Measurements from ENCODE around the gene LYG2.
"Not testable (repeated sequence)": the region's sequence is repeated elsewhere in the genome, so short reads cannot be mapped to it uniquely, and the experiment has no call there.

DNA sequence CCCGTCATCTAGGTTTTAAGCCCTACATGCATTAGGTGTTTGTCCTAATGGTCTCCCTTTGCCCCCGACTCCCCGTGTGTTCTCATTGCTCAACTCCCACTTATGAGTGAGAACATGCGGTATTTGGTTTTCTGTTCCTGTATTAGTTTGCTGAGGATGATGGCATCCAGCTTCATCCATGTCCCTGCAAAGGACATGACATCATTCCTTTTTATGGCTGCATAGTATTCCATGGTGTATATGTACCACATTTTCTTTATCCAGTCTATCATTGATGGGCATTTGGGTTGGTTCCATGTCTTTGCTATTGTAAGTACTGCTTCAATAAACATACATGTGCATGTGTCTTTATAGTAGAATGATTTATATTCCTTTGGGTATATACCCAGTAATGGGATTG is 63.1 kb downstream of the LYG2 start:
- TF ChIP-seq, protein P1, sequence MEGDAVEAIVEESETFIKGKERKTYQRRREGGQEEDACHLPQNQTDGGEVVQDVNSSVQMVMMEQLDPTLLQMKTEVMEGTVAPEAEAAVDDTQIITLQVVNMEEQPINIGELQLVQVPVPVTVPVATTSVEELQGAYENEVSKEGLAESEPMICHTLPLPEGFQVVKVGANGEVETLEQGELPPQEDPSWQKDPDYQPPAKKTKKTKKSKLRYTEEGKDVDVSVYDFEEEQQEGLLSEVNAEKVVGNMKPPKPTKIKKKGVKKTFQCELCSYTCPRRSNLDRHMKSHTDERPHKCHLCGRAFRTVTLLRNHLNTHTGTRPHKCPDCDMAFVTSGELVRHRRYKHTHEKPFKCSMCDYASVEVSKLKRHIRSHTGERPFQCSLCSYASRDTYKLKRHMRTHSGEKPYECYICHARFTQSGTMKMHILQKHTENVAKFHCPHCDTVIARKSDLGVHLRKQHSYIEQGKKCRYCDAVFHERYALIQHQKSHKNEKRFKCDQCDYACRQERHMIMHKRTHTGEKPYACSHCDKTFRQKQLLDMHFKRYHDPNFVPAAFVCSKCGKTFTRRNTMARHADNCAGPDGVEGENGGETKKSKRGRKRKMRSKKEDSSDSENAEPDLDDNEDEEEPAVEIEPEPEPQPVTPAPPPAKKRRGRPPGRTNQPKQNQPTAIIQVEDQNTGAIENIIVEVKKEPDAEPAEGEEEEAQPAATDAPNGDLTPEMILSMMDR (IDR thresholded peaks at IDR 0.05): not testable (repeated sequence)
- not testable (repeated sequence) for TF ChIP-seq POLR2A (IDR thresholded peaks at IDR 0.05)
